K562 (cell line): ENCODE measurements around the gene TRAPPC5. TPM values are rescaled to one million over a fixed set of nuclear protein-coding genes. Genes with fewer than 3 reads are reported as not detected.

Experiments
- BRD4 ChIP-seq: fragments of 200-600 bp; sonication (generic); IDR thresholded peaks from 2 replicates; pipeline ENCODE4 v1.6.1; 2017; ENCODE audit warnings: inconsistent platforms
- CBX2 ChIP-seq: fragments of 200-600 bp; sonication (generic); IDR thresholded peaks from one replicate; pipeline ENCODE4 v1.6.1; 2012; ENCODE audit warnings: mild to moderate bottlenecking, low read length, inconsistent platforms; ENCODE audit not compliant: insufficient read depth, poor library complexity, severe bottlenecking
- CEBPB ChIP-seq: fragments of 450-650 bp; IDR thresholded peaks from 2 replicates; pipeline ENCODE4 v1.6.1; 2016; ENCODE audit warnings: missing genetic modification characterization, missing compliant biosample characterization
- CSDE1 ChIP-seq, 2 experiments: fragments of 450-650 bp; IDR thresholded peaks; 2 replicates each; pipeline ENCODE4 v1.6.1; 2016; ENCODE audit warnings: mild to moderate bottlenecking in 1 of 2
- E2F5 ChIP-seq: sonication (generic); formaldehyde crosslinking; IDR thresholded peaks from 2 replicates; pipeline ENCODE4 v1.8.0; 2022; ENCODE audit warnings: mild to moderate bottlenecking, missing genetic modification reagents
- GABPB2 ChIP-seq: fragments of 250-450 bp; sonication (Bioruptor Pico); conservative IDR thresholded peaks from 2 replicates; pipeline ENCODE4 v1.5.1; 2021; ENCODE audit warnings: mild to moderate bottlenecking
- HEY1 ChIP-seq: fragments of 250-450 bp; sonication (Bioruptor Pico); IDR thresholded peaks from 2 replicates; pipeline ENCODE4 v1.5.0; 2020; ENCODE audit warnings: mild to moderate bottlenecking, moderate library complexity, borderline replicate concordance
- KHSRP ChIP-seq: fragments of 450-650 bp; IDR thresholded peaks from 2 replicates; pipeline ENCODE4 v1.6.1; 2017
- KLF6 ChIP-seq: fragments of 250-450 bp; sonication (Bioruptor Pico); IDR thresholded peaks from 2 replicates; pipeline ENCODE4 v1.4.0; 2020; ENCODE audit warnings: mild to moderate bottlenecking, moderate library complexity, borderline replicate concordance
- MEF2D ChIP-seq: conservative IDR thresholded peaks from 2 replicates; pipeline ENCODE4 v1.6.1; 2016; ENCODE audit warnings: low read depth, missing genetic modification characterization, missing compliant biosample characterization
- NFXL1 ChIP-seq: fragments of 450-650 bp; formaldehyde crosslinking; IDR thresholded peaks from 2 replicates; pipeline ENCODE4 v1.4.0; 2021; ENCODE audit warnings: mild to moderate bottlenecking
- RFX5 ChIP-seq: IDR thresholded peaks from 2 replicates; pipeline ENCODE4 v1.6.1; 2011; ENCODE audit warnings: low read depth, mild to moderate bottlenecking, improper control_type of control experiment, low read length
- RREB1 ChIP-seq: fragments of 250-450 bp; sonication (Bioruptor Pico); IDR thresholded peaks from 2 replicates; pipeline ENCODE4 v1.4.0; 2020
- TCF3 ChIP-seq: sonication (generic); formaldehyde crosslinking; IDR thresholded peaks from 2 replicates; pipeline ENCODE4 v1.4.0; 2020; ENCODE audit warnings: mild to moderate bottlenecking, missing genetic modification reagents
- TFAM ChIP-seq: fragments of 250-450 bp; sonication (Bioruptor Pico); conservative IDR thresholded peaks from 2 replicates; pipeline ENCODE4 v1.5.0; 2021; ENCODE audit warnings: mild to moderate bottlenecking, moderate library complexity
- ZNF408 ChIP-seq: fragments of 250-450 bp; sonication (Bioruptor Pico); IDR thresholded peaks from 2 replicates; pipeline ENCODE4 v1.4.0; 2020; ENCODE audit warnings: low read depth, mild to moderate bottlenecking, moderate library complexity
- ZNF449 ChIP-seq: fragments of 250-450 bp; sonication (Bioruptor Pico); IDR thresholded peaks from 2 replicates; pipeline ENCODE4 v1.8.0; 2022; ENCODE audit warnings: moderate library complexity, mild to moderate bottlenecking, inconsistent platforms
- ZNF780A ChIP-seq: fragments of 250-450 bp; sonication (Bioruptor Pico); IDR thresholded peaks from 2 replicates; pipeline ENCODE4 v1.5.0; 2021; ENCODE audit warnings: mild to moderate bottlenecking
- polyA plus RNA-seq, 8 experiments: library from polyadenylated mRNA; depleted of rRNA in 4 of 8; stranded (reverse) in 5 of 8; unstranded in 3 of 8; fragments of >200 nt; fragmentation: Nextera tagmentation in 2 of 8; fragmentation: Illumina TruSeq in 1 of 8; extraction: Ambion mirVana in 2 of 8; extraction: Trizol in 1 of 8; gene quantifications; 2 replicates each; pipeline versions ENCODE4 v1.2.1 to v1.2.3, GENCODE V29; 2011 to 2014; ENCODE audit warnings: inconsistent platforms in 1 of 8, missing spikeins in 1 of 8
- total RNA-seq, 7 experiments: library from RNA; depleted of rRNA in 6 of 7; stranded (reverse); fragments of >200 nt in 6 of 7; fragmentation: Illumina TruSeq in 2 of 7; extraction: Trizol in 2 of 7; gene quantifications; 2 replicates each; pipeline versions ENCODE4 v1.2.1 to v1.2.3, GENCODE V29; 2011 to 2021; ENCODE audit warnings: low replicate concordance in 1 of 7

TRAPPC5 gene
- total and polyA plus RNA-seq, 9 of the 15 experiments (the other 6 are each of a cell fraction or from before 2014, with no cell fraction given) = 2.0 to 76.9 (median 29.3) TPM

GRCh38 chr19:7680606-7681339, at the start of gene TRAPPC5 (continued):
- TF ChIP-seq KLF6 (CRISPR knock-in tag) (no peak), TCF3 (CRISPR knock-in tag) (no peak; the same call in 1 of the 2 replicates), HEY1 (no peak), ZNF408 (CRISPR knock-in tag) (no peak), CBX2 (no peak), MEF2D (tag) (no peak), TFAM (CRISPR knock-in tag) (no peak), NFXL1 (CRISPR knock-in tag) (no peak), BRD4 (no peak), CEBPB (no peak), CSDE1 (IDR thresholded peaks at IDR 0.05) (no peak), E2F5 (CRISPR knock-in tag) (no peak), ZNF449 (no peak), RFX5 (no peak), GABPB2 (CRISPR knock-in tag) (no peak), RREB1 (0 out of 2 replicates have a peak, but pooled peaks have one; percentile 47), KHSRP (no peak), ZNF780A (CRISPR knock-in tag) (no peak)
